ENCODE results near the gene KIF3B. TPM values are rescaled to one million over a fixed set of nuclear protein-coding genes. Genes with fewer than 3 reads are reported as not detected.
A peak's percentile ranks its signal among the peaks of the same experiment; 100 is the strongest.

Gene KIF3B
- total and polyA plus RNA-seq, 10 of the 15 experiments (the other 5 are each of a cell fraction or from before 2014, with no cell fraction given): 7.4 to 37.3 (median 25.9) TPM

DNA sequence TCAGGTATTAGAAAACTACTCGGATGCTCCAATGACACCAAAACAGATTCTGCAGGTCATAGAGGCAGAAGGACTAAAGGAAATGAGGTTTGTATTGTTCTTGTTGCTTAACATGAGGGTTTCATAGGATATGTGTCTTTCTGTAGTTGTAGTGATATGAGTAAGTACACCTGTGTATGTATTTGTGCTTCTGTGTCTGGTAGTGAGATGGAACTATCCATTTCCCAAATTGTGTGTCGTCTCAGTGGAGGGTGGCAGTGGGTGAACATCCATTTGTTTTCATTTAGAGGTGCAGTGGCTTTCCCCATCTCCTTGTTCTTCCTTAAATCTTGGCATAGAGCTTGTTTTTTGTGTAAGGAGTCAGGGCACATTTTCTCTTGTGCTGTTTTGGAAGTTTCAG, 88.9 kb downstream of the KIF3B start (continued):
- no peak for TF ChIP-seq EP300 (IDR thresholded peaks at IDR 0.05; ENCODE audit: borderline replicate concordance in 1 of 2, control insufficient read depth in 1 of 2, low read depth in 2 of 2, low read length in 2 of 2)

GRCh38 chr20:32368323-32368722, 90.9 kb downstream of the KIF3B start:
- Histone ChIP-seq H4K20me1 (ENCODE audit: control insufficient read depth, insufficient read depth) (peaks cover 7% of the 10 kb centered on the region), H3K9me3 (replicated peaks; ENCODE audit: control insufficient read depth, insufficient read depth, low read length) (no peaks in the 10 kb centered on the region), H3K36me3 (ENCODE audit: control insufficient read depth in 2 of 2, insufficient read depth in 2 of 2, low read length in 1 of 2) (peaks cover 4 to 21% of the 10 kb centered on the region in 2 experiments), H2AFZ (ENCODE audit: control insufficient read depth, low read depth, low read length) (no peak overlapping the region), H3K27ac (ENCODE audit: control insufficient read depth, insufficient read depth) (no peak overlapping the region), H3K79me2 (ENCODE audit: control insufficient read depth, insufficient read depth, low read length) (peaks cover 64% of the 10 kb centered on the region), H3K4me1 (ENCODE audit: control insufficient read depth, insufficient read depth, low read length) (peaks cover 40% of the 10 kb centered on the region), H3K27me3 (replicated peaks in 1 of 2; ENCODE audit: control insufficient read depth in 2 of 2, insufficient read depth in 2 of 2, low read length in 1 of 2) (no peaks in the 10 kb centered on the region), H3K4me3 (no peak overlapping the region), H3K9ac (ENCODE audit: control insufficient read depth, insufficient read depth, low read length) (no peak overlapping the region), H3K4me2 (ENCODE audit: control insufficient read depth, insufficient read depth) (peak overlapping the region; percentile 65)
- SMC1A ChIA-PET (ENCODE audit: uncharacterized antibody, unreplicated experiment): interaction anchor here (0.7 to 1.7 kb wide), 6 partner anchors 9 to 154 kb away, joined by 3 to 6 read pairs (median 4); no protein-coding TSS in a partner anchor
- POLR2A ChIA-PET: interaction anchor here (0.6 to 1.2 kb wide), 3 partner anchors 9 to 84 kb away, joined by 4 to 6 read pairs (median 4); no protein-coding TSS in a partner anchor
- intact Hi-C loops (cut with micrococcal nuclease; ENCODE audit: unreplicated experiment) (no loop called here), in situ Hi-C loops (cut with MboI) (no loop called here)
- BruUV-seq (replicated peaks): no TSS peak
- RAD21 ChIA-PET (ENCODE audit: unreplicated experiment): interaction anchor here (0.7 to 1.2 kb wide), 5 partner anchors 9 to 83 kb away, joined by 3 to 4 read pairs (median 3); partner anchors contain the start of gene ASXL1
- ATAC-seq (no peak), FAIRE-seq (no peak), DNase-seq (ENCODE audit: low read depth, low spot score) (no peak)
- TF ChIP-seq EZH2 (IDR thresholded peaks at IDR 0.05; ENCODE audit: borderline replicate concordance, control insufficient read depth, low read depth, low read length) (no peak), SMAD1 (IDR thresholded peaks at IDR 0.05; ENCODE audit: low read depth, partially characterized antibody) (no peak), SUZ12 (IDR thresholded peaks at IDR 0.05; ENCODE audit: unreplicated experiment) (no peak), JUNB (IDR thresholded peaks at IDR 0.05) (no peak), MYB (IDR thresholded peaks at IDR 0.05; ENCODE audit: borderline replicate concordance, low read depth, low read length) (no peak), TCF3 (IDR thresholded peaks at IDR 0.05; ENCODE audit: borderline replicate concordance, insufficient read depth, low read depth, low read length) (no peak), NFYB (IDR thresholded peaks at IDR 0.05; ENCODE audit: insufficient read depth, low read depth, low read length) (no peak), TCF12 (IDR thresholded peaks at IDR 0.05; ENCODE audit: low read depth, low read length) (no peak), ZZZ3 (IDR thresholded peaks at IDR 0.05; ENCODE audit: control insufficient read depth, insufficient read length, low read depth) (no peak), RAD51 (IDR thresholded peaks at IDR 0.05) (no peak), BCLAF1 (IDR thresholded peaks at IDR 0.05) (no peak)
- TF ChIP-seq, protein P1, sequence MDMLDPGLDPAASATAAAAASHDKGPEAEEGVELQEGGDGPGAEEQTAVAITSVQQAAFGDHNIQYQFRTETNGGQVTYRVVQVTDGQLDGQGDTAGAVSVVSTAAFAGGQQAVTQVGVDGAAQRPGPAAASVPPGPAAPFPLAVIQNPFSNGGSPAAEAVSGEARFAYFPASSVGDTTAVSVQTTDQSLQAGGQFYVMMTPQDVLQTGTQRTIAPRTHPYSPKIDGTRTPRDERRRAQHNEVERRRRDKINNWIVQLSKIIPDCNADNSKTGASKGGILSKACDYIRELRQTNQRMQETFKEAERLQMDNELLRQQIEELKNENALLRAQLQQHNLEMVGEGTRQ (IDR thresholded peaks at IDR 0.05; ENCODE audit: borderline replicate concordance, low read depth, low read length): no peak
- CTCF ChIA-PET: no interaction called here
